CD4-positive, alpha-beta T cell treated with Interleukin-6 for 4 hours (primary cell): ENCODE data around the gene TGFBR2.
A peak's percentile ranks its signal among the peaks of the same experiment; 100 is the strongest.
"Not testable (repeated sequence)": the region's sequence is repeated elsewhere in the genome, so short reads cannot be mapped to it uniquely, and the experiment has no call there.

Experiments used
- DNase-seq: peaks from one replicate; pipeline ENCODE4 v3.0.0-alpha.2; 2020; ENCODE audit warnings: mixed read lengths

The TGFBR2 gene

GRCh38 chr3:30620402-30621360 is 14.3 kb downstream of the TGFBR2 start:
- no peak for DNase-seq

- DNase-seq, result no peak
Measured at GRCh38 chr3:30621576-30621975, 15.2 kb downstream of the TGFBR2 start.

GRCh38 chr3:30622047-30622545 is 15.7 kb downstream of the TGFBR2 start:
- no peak for DNase-seq

GRCh38 chr3:30622790-30623189 is 16.4 kb downstream of the TGFBR2 start:
- no peak for DNase-seq

GRCh38 chr3:30623351-30623750 is 16.9 kb downstream of the TGFBR2 start:
- no peak for DNase-seq

- DNase-seq, result not testable (repeated sequence)
Measured at GRCh38 chr3:30624480-30624879, 18.1 kb downstream of the TGFBR2 start.

GRCh38 chr3:30625541-30626438 is 19.4 kb downstream of the TGFBR2 start:
- no peak for DNase-seq

GRCh38 chr3:30626443-30627180 is 20.2 kb downstream of the TGFBR2 start:
- no peak for DNase-seq

GRCh38 chr3:30628205-30628900 is 22.0 kb downstream of the TGFBR2 start:
- DNase-seq, result no peak

- peak; percentile 48 for DNase-seq
Measured at GRCh38 chr3:30628901-30629590, 22.6 kb downstream of the TGFBR2 start.

GRCh38 chr3:30629746-30630145 is 23.3 kb downstream of the TGFBR2 start:
- no peak for DNase-seq

- DNase-seq, result no peak
Measured at GRCh38 chr3:30630238-30631030, 24.0 kb downstream of the TGFBR2 start.

GRCh38 chr3:30631243-30631904 is 25.0 kb downstream of the TGFBR2 start:
- peak; percentile 63 for DNase-seq

GRCh38 chr3:30632065-30632464 is 25.7 kb downstream of the TGFBR2 start:
- DNase-seq, result no peak

- DNase-seq, result no peak
Measured at GRCh38 chr3:30632521-30632920, 26.1 kb downstream of the TGFBR2 start.

- no peak for DNase-seq
Measured at GRCh38 chr3:30633718-30634117, 27.3 kb downstream of the TGFBR2 start.

GRCh38 chr3:30634761-30635735 is 28.6 kb downstream of the TGFBR2 start:
- DNase-seq, result no peak
